GM20000 (cell line): ENCODE results near the gene POLG.

ENCODE experiments used
- DNase-seq: peaks from one replicate; pipeline ENCODE4 v3.0.0; 2012; ENCODE audit warnings: low spot score
- TF ChIP-seq, protein P1 (sequence below): IDR thresholded peaks from 2 replicates; pipeline ENCODE4 v1.5.1; 2012; ENCODE audit warnings: mild to moderate bottlenecking, control low read depth; ENCODE audit errors: extremely low read depth, missing control alignments

The POLG gene

GRCh38 chr15:89379251-89379695 is 44.6 kb upstream of the POLG start:
- TF ChIP-seq, protein P1, sequence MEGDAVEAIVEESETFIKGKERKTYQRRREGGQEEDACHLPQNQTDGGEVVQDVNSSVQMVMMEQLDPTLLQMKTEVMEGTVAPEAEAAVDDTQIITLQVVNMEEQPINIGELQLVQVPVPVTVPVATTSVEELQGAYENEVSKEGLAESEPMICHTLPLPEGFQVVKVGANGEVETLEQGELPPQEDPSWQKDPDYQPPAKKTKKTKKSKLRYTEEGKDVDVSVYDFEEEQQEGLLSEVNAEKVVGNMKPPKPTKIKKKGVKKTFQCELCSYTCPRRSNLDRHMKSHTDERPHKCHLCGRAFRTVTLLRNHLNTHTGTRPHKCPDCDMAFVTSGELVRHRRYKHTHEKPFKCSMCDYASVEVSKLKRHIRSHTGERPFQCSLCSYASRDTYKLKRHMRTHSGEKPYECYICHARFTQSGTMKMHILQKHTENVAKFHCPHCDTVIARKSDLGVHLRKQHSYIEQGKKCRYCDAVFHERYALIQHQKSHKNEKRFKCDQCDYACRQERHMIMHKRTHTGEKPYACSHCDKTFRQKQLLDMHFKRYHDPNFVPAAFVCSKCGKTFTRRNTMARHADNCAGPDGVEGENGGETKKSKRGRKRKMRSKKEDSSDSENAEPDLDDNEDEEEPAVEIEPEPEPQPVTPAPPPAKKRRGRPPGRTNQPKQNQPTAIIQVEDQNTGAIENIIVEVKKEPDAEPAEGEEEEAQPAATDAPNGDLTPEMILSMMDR: no peak
- no peak for DNase-seq

DNA sequence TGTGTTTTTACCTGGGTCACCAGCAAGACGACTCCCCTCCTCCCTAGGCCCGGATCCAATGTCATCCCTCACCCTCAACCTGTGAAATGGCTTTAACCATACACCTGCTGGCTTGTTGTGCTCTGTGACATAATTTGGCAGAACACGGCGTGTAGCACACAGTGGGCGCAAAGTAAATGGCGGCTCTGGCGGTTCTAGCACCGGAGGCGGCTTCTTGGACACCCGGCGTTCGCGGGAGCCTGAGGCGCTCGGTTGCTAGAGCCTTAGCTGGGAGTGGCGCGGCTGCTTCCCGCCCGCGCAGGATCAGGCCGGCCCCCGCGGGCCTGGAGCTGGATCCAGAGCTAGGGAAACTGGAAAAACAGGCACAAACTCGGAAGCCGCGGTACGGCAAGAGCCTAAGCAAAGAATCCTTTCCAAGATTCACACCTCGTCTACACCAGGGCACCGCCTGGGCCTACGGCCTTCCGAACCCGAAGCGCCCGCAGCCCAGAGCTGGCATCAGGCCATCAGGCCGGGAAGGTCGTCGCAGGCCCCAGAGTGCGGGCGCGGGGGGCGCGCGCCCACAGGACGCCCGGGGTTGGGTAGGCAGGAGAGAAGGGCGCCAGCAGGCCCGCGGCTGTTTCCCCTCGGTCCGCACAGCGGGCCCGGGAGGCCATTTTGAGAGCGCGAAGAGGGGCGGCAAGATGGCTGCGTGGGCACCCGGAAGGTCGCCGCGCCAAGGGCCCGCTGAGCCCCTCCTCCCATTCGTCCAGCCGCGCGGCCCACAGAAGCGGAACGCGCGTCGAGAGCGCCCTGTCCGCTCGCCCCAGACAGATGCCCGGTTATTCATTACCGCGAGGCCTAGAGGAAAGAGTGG is 43.9 kb upstream of the POLG start:
- DNase-seq: peak; percentile 49

DNA sequence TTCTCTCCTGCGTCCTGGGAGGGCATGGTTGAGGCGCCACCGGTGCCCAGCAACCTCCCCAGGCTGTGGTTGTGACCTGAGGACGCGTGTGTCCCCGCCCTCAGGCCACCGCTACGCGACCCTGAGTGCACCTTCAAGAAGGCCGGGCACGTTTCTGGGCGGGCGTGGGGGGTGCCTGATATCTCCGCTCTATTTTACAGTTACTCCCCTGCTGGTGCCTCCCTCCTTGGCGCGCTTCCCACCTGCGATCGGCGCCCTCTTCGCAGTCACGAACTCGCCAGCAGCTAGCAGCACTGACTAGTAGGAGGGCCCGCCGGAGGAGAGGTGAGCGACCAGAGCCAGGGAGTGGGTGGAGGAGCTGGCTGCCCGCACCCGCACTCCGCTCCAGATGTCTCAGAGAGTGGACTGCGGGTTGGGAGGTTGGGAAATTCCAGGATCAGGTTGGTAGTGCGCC is 43.2 kb upstream of the POLG start:
- DNase-seq: peak; percentile 20
- TF ChIP-seq, protein P1: no peak

More for the DNA sequence above, 43.9 kb upstream of the POLG start:
- TF ChIP-seq, protein P1: no peak

DNA sequence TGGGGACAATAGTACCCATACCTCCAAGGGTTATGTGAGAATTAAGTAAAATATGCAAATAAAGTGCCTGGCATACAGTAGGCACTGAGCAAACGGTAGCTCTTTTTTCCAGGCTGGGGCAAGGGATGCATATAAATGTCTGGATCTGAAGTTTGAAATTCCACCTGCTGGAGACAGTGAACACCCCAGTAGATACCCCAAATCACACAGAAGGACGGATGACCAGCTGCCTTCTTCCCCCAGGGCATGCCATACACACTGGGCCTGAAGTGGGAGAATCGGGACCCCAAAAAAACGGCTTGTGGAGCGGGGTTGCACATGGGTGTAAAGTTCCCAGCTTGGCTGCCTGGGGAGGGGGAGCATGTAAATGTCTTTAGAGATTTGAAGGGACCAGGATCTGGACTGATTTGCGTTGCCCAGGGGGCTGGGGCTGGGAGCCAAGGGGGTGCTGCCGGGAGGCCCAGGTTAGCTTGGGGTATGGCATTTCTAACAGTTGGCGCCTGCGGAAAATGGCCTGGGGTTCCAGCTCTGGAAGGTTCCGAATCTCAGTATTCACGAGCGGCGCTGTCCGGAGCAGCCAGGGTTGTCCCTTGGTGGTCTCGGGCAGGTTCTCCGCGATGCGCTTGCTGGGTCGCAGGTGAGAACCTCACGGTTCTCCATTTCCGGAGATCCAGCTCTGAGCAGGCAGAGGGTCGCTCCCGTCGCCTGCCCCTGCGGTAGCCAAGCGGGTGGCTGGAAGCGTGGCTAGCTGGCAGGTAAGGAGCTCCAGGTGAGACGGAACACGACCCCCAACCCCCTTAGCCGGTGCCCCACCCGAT is 42.6 kb upstream of the POLG start:
- no peak for DNase-seq
- TF ChIP-seq, protein P1: no peak

DNA sequence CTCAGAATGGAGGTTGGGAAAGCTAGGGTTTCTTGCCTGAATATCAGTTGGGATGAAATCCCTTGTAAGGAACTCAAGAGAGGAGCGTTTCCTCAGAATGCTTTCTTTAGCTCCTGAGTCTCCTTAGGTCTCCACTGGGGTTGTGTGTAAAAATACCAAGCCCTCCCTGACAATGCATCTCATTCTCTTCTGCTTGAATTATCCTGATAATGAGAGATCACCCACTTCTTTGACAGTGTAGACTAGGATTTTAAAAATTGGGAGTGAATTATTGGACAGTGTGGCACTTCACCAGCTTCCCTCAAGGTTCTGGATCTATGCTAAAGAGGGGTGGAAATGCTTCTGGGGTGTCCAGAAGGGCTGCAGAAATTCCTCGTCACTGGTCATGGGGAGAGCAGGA is 41.8 kb upstream of the POLG start:
- DNase-seq: no peak
- TF ChIP-seq, protein P1: no peak

DNA sequence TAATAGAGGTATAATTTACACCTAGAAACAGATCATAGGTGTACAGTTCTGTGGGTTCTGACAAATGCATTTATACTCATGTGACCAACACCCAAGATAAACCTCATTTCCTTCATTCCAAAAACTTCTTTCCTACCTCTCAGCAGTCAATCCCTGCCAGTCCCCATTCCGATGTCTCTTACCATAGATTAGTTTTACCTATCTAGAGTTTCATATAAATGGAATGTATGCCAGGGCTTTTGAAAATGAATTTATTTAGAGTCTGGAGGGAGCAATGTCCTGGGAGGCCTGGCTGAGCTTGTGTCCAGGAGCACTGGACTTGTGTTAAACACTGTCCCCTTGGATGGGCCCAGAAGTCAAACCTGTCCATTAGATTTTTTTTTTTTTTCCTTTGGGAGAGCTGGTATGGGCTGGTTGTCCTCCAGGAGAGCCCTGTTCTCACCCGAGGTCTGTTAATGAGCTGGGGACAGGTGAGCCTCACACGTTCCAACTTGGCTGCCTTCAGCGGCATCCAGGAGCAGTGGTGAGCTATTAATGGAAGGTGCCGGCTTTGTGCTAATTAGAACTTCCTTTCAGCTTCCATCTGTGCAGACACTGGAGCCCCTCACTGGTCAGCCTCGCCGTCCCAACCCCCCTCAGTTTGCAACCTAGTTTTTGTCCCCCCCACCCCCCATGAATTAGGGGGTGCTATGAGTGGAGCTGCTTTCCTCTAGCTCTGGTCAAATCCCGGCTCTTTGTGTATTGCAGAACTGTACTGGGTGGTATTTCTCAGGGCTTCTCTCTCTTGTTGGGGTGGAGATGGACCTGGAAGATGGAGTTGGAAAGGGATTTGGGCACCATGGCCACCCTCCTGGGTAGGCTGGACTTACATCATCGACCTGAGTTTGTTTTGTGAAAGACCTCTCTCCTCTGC is 40.7 kb upstream of the POLG start:
- TF ChIP-seq, protein P1: no peak
- no peak for DNase-seq
